Testis (tissue), 3 donors: Measurements from ENCODE around the gene TMEM156. TPM values are rescaled to one million over a fixed set of nuclear protein-coding genes. Genes with fewer than 3 reads are reported as not detected.

Experiments used
- DNase-seq: peaks from one replicate; pipeline ENCODE4 v3.0.0-alpha.2; 2019
- H3K27ac ChIP-seq, 2 donors: fragments of 200-600 bp; sonication (generic); one replicate each; pipeline ENCODE4 v1.5.1; 2019
- H3K27me3 ChIP-seq: fragments of 200-600 bp; sonication (generic); one replicate; pipeline ENCODE4 v1.5.1; 2019
- H3K36me3 ChIP-seq: fragments of 200-600 bp; sonication (generic); one replicate; pipeline ENCODE4 v1.5.1; 2017; ENCODE audit warnings: low read depth; ENCODE audit errors: missing control alignments
- H3K4me1 ChIP-seq: fragments of 200-600 bp; sonication (generic); one replicate; pipeline ENCODE4 v1.5.1; 2019
- H3K4me3 ChIP-seq, 2 donors: fragments of 200-600 bp; sonication (generic); one replicate each; pipeline ENCODE4 v1.5.1; 2017 to 2019
- H3K9me3 ChIP-seq: fragments of 200-600 bp; sonication (generic); one replicate; pipeline ENCODE4 v1.5.1; 2017
- POLR2A ChIP-seq: fragments of 450-650 bp; IDR thresholded peaks from one replicate; pipeline ENCODE4 v1.6.1; 2017; ENCODE audit warnings: antibody characterized with exemption, mild to moderate bottlenecking, moderate library complexity
- WGBS, 2 donors: methylation state at CpG; one replicate each; pipeline ENCODE4 v1.1.5; 2018; 5-methylcytosine and 5-hydroxymethylcytosine counted together
- intact Hi-C: fragments of 100-400 bp; cut with DNase I; formaldehyde crosslinking; loops from one replicate; pipeline ENCODE4 v1.15.1; 2023; ENCODE audit warnings: low total_unique reads
- polyA plus RNA-seq: library from polyadenylated mRNA; stranded (reverse); fragments of 350-450 nt; fragmentation: Illumina TruSeq; extraction: RNeasy Lipid Tissue Mini Kit (QIAGEN cat#74804); gene quantifications from one replicate; pipeline ENCODE4 v1.2.3, GENCODE V29; 2014; ENCODE audit warnings: low read depth, low replicate concordance; ENCODE audit not compliant: insufficient read depth
- total RNA-seq, 2 donors: library from RNA; depleted of rRNA; stranded (reverse); fragments of >200 nt; gene quantifications; one replicate each; pipeline ENCODE4 v1.2.3, GENCODE V29; 2016
- TF ChIP-seq, protein P1 (sequence below), 3 experiments: fragments of 450-650 bp in 2 of 3; fragments of 200-600 bp in 1 of 3; sonication (generic) in 1 of 3; IDR thresholded peaks; one replicate each; pipeline ENCODE4 v1.5.1; 2016 to 2019; ENCODE audit warnings: antibody characterized with exemption in 3 of 3, mild to moderate bottlenecking in 2 of 3, moderate library complexity in 1 of 3

The TMEM156 gene
- total and polyA plus RNA-seq, 3 donors from 2014 or later, result 0.86 TPM; not detected in 2

DNA sequence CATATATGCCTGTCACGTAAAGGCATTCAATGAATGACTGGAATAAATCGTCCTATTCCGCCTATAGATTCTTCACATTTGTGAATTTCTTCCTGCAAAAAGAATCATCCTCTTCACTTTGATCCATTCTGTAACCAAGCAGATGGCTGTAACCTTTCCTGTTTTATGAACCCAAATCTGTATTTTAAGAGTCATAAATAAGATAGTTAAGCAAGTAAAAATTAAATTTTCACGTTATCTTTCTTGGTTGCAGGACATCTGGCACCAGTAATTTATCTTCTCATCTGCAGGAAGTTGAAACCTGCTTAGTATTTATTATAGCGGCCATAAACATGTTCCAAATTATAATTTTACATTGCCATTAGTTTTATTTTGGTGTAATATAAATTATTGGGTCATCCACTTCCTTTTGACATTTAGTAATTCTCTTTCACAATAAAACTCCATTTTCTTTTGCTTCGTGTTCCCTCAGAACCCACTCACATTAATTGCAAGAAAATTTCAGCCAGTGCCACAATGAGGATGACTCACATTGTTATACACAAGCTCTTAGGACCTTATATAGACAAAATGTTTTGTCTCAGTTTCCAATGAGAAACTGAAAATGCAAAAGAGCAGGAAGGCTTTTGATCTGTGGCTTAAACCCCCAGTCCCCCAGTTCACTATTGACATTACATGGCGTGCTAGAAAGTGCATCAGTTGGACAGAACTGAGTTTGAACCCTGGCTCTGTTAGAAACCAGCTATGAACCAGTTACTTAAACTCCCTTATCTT, 51.1 kb downstream of the TMEM156 start:
- TF ChIP-seq POLR2A, result no peak
- TF ChIP-seq, protein P1, sequence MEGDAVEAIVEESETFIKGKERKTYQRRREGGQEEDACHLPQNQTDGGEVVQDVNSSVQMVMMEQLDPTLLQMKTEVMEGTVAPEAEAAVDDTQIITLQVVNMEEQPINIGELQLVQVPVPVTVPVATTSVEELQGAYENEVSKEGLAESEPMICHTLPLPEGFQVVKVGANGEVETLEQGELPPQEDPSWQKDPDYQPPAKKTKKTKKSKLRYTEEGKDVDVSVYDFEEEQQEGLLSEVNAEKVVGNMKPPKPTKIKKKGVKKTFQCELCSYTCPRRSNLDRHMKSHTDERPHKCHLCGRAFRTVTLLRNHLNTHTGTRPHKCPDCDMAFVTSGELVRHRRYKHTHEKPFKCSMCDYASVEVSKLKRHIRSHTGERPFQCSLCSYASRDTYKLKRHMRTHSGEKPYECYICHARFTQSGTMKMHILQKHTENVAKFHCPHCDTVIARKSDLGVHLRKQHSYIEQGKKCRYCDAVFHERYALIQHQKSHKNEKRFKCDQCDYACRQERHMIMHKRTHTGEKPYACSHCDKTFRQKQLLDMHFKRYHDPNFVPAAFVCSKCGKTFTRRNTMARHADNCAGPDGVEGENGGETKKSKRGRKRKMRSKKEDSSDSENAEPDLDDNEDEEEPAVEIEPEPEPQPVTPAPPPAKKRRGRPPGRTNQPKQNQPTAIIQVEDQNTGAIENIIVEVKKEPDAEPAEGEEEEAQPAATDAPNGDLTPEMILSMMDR (IDR thresholded peaks at IDR 0.05), result no peak
- Histone ChIP-seq H3K4me1 (no peaks in the 10 kb centered on the region), H3K36me3 (no peaks in the 10 kb centered on the region), H3K27me3 (no peaks in the 10 kb centered on the region), H3K9me3 (no peaks in the 10 kb centered on the region), H3K27ac (no peak overlapping the region), H3K4me3 (no peak overlapping the region)
- 73 to 87% methylated on average over 7 of the region's 7 CpGs for WGBS, 2 donors
- DNase-seq, result no peak
- intact Hi-C loops, result no loop called here

DNA sequence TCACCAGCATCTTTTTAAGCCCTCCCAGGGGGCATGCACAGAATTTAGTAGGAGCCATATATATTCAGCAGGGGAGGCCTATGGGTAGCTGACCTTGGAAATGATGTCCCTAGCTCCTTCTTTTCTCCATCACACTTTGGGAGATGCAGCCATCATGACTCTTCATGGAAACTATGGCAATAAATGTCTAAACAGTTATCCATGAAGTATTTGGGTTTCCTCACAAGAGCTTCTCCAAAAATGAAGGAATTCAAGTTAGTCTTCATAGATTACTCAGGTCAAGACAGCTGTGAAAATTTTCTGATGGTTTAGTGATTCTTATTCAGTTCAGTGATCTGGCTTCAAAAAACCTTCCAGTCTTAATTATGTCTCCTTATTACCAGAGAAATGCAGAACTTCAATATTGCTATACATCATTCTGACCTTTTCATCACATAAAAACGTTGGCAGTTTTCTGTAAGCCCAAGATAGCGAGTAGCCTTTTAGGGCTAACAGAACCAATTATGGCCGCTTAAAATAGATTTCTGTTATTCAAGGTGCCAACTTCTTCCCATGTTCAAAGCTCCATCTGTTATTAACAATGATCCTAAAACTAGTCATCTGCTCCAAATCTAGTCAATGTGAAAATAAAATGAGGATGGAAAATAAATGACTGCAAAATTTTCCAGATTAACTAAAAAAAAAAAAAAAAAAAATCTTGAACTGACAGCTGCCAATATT, 52.5 kb downstream of the TMEM156 start:
- Histone ChIP-seq H3K27ac (no peak overlapping the region), H3K36me3 (no peaks in the 10 kb centered on the region), H3K27me3 (no peaks in the 10 kb centered on the region), H3K4me3 (no peak overlapping the region), H3K9me3 (no peaks in the 10 kb centered on the region), H3K4me1 (no peaks in the 10 kb centered on the region)
- TF ChIP-seq, protein P1 (IDR thresholded peaks at IDR 0.05), result no peak
- TF ChIP-seq POLR2A, result no peak
- intact Hi-C loops, result no loop called here
- 71 to 72% methylated on average over 3 of the region's 3 CpGs for WGBS, 2 donors
- no peak for DNase-seq

DNA sequence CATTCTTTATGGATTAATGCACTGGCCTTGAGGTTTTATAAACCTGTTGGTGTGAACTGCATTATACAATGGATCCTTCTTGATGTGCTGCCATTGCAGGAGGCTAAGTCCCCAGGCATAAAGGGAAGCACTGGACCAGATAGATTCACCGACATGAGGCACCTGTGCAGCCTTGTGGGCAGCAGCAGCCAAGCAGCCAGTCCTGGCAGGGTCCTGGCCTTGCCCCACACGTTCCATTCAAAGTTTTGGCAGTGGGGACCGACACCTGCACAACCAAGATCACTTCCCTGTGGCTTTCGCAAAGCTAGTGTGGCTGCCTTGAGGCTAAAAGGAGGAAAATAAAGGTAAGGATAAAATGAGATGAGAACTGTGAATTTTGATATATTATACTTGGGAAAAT, 53.1 kb downstream of the TMEM156 start:
- no peaks in the 10 kb centered on the region for H3K9me3 ChIP-seq
- 89 to 94% methylated on average over 4 of the region's 4 CpGs for WGBS, 2 donors
- DNase-seq, result no peak
- H3K4me1 ChIP-seq, result no peaks in the 10 kb centered on the region
- TF ChIP-seq POLR2A, result no peak
- TF ChIP-seq, protein P1 (IDR thresholded peaks at IDR 0.05), result no peak
- no peaks in the 10 kb centered on the region for H3K36me3 ChIP-seq
- H3K27me3 ChIP-seq, result no peaks in the 10 kb centered on the region
- intact Hi-C loops, result no loop called here
- H3K27ac ChIP-seq, result no peak overlapping the region
- no peak overlapping the region for H3K4me3 ChIP-seq

DNA sequence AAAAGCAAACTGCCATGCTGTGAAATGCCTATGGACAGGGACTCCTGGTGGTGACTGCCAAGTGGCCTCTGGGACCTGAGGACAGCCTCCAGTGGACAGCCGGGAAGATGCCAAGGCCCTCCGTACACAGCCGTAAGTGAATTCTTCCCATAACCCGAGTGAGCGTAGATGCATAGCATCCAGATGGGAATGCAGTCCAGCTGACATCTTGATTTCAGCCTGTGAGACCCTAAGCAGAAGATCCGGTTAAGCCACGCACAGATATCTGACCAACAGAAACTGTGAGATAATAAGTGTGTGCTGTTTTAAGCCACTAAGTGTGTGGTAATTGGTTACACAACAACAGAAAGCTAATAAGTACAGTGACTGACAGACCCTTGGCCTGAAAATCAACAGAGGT, 55.9 kb downstream of the TMEM156 start:
- WGBS, 2 donors, result 80 to 90% methylated on average over 5 to 7 of the region's 7 CpGs
- H3K27ac ChIP-seq, result no peak overlapping the region
- intact Hi-C loops, result no loop called here

More for the DNA sequence above, 55.9 kb downstream of the TMEM156 start:
- Histone ChIP-seq H3K4me3 (no peak overlapping the region), H3K9me3 (no peaks in the 10 kb centered on the region), H3K4me1 (no peaks in the 10 kb centered on the region), H3K36me3 (no peaks in the 10 kb centered on the region), H3K27me3 (no peaks in the 10 kb centered on the region)
- TF ChIP-seq POLR2A, result no peak
- TF ChIP-seq, protein P1 (IDR thresholded peaks at IDR 0.05), result no peak
- DNase-seq, result no peak
